OCI-LY7 (cell line): ENCODE results near the gene NECAB2. TPM values are rescaled to one million over a fixed set of nuclear protein-coding genes. Genes with fewer than 3 reads are reported as not detected.

Experiments
- BruUV-seq: library from RNA; stranded (reverse); fragments of 400-500 nt; replicated peaks from 2 replicates; lab custom pipeline; 2021; lab: Mats Ljungman, UMichigan
- CTCF ChIA-PET: fragments of 300-600 bp; sonication (Branson Sonifier 250); formaldehyde crosslinking; loops from one replicate; lab custom pipeline; 2022; ENCODE audit warnings: antibody characterized with exemption; ENCODE audit not compliant: unreplicated experiment; lab: Charles Lee
- POLR2A ChIA-PET: fragments of 300-600 bp; sonication (Branson Sonifier 250); formaldehyde crosslinking; loops from one replicate; lab custom pipeline; 2022; ENCODE audit warnings: antibody characterized with exemption; lab: Charles Lee
- DNase-seq: peaks from one replicate; pipeline ENCODE4 v3.0.0-alpha.2; 2015; ENCODE audit warnings: low spot score
- H2AFZ ChIP-seq: fragments of 200-600 bp; sonication (generic), shearing (Covaris generic); 2 replicates; pipeline ENCODE4 v1.6.1; 2014; ENCODE audit warnings: mild to moderate bottlenecking, antibody characterized with exemption, low read length, moderate library complexity
- H3K27ac ChIP-seq: fragments of 200-600 bp; sonication (generic); 2 replicates; pipeline ENCODE4 v1.5.1; 2014; ENCODE audit warnings: mixed run types, low read depth, mild to moderate bottlenecking, moderate library complexity, low read length, inconsistent platforms; ENCODE audit not compliant: poor library complexity, severe bottlenecking
- H3K36me3 ChIP-seq: fragments of 200-600 bp; sonication (generic); 2 replicates; pipeline ENCODE4 v1.6.1; 2014; ENCODE audit warnings: mild to moderate bottlenecking, antibody characterized with exemption, low read length, moderate library complexity, mixed read lengths; ENCODE audit not compliant: insufficient read depth
- H3K4me1 ChIP-seq: fragments of 200-600 bp; sonication (generic); 2 replicates; pipeline ENCODE4 v1.5.1; 2014; ENCODE audit warnings: mild to moderate bottlenecking, low read length; ENCODE audit not compliant: insufficient read depth, poor library complexity, severe bottlenecking
- H3K4me2 ChIP-seq: fragments of 200-600 bp; sonication (generic); 2 replicates; pipeline ENCODE4 v1.6.1; 2014; ENCODE audit warnings: mild to moderate bottlenecking, low read length
- H3K4me3 ChIP-seq: fragments of 200-600 bp; sonication (generic); 2 replicates; pipeline ENCODE4 v1.5.1; 2014; ENCODE audit warnings: mild to moderate bottlenecking, low read depth, low read length; ENCODE audit not compliant: poor library complexity, severe bottlenecking
- H3K79me2 ChIP-seq: fragments of 200-600 bp; sonication (generic); 2 replicates; pipeline ENCODE4 v1.6.1; 2016; ENCODE audit warnings: low read depth, mild to moderate bottlenecking, low read length, moderate library complexity, mixed read lengths; ENCODE audit not compliant: insufficient read depth
- H3K9me2 ChIP-seq: fragments of 200-600 bp; sonication (generic); 2 replicates; pipeline ENCODE4 v1.6.1; 2016; ENCODE audit warnings: mild to moderate bottlenecking, low read length, mixed read lengths; ENCODE audit not compliant: insufficient read depth
- H3K9me3 ChIP-seq: fragments of 200-600 bp; sonication (generic); 2 replicates; pipeline ENCODE4 v1.6.1; 2014; ENCODE audit warnings: mild to moderate bottlenecking, mixed run types, low read length, mixed read lengths
- H4K20me1 ChIP-seq: fragments of 200-600 bp; sonication (generic); 2 replicates; pipeline ENCODE4 v1.6.1; 2014; ENCODE audit warnings: mild to moderate bottlenecking, antibody characterized with exemption, low read length, moderate library complexity, mixed read lengths; ENCODE audit not compliant: insufficient read depth
- EZH2phosphoT487 ChIP-seq: fragments of 200-600 bp; sonication (generic); IDR thresholded peaks from 2 replicates; pipeline ENCODE4 v1.6.1; 2018; ENCODE audit warnings: low read depth, borderline replicate concordance, mild to moderate bottlenecking, mixed run types, antibody characterized with exemption, low read length, moderate library complexity, mixed read lengths
- intact Hi-C: fragments of 100-400 bp; cut with micrococcal nuclease; formaldehyde crosslinking; loops from one replicate; pipeline ENCODE4 v1.10.0; 2022; ENCODE audit not compliant: unreplicated experiment
- total RNA-seq, 2 experiments: library from RNA; depleted of rRNA in 1 of 2; stranded (reverse); fragments of >200 nt in 1 of 2; shearing (Covaris generic) in 1 of 2; gene quantifications; 2 replicates each; pipeline ENCODE4 v1.2.3, GENCODE V29; 2014 to 2022
- TF ChIP-seq, protein P1 (sequence below): fragments of 200-600 bp; sonication (generic); conservative IDR thresholded peaks from 2 replicates; pipeline ENCODE4 v1.5.1; 2014; ENCODE audit warnings: mild to moderate bottlenecking, antibody characterized with exemption, low read length, moderate library complexity, mixed read lengths

The NECAB2 gene
- total RNA-seq, 2 experiments from 2014 or later: not detected

DNA sequence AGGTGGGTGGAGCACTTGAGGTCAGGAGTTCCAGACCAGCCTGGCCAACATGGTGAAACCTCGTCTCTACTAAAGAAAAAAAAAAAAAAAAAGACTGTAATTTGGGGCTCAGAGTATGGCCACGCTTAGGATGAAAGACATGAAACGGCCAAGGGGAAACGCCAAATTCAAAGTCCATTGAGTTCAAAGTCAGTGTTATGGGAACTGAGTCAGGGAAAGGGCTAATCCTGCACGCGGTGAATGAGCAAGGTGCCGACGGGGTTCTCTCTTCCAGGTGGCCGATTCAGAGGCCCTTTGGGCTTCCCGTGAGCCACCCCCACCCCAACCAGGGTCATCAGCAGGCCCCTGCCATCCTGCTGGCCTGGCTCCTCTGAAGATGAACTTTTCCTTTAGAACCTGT is 22.5 kb upstream of the NECAB2 start:
- H3K36me3 ChIP-seq: no peaks in the 10 kb centered on the region

DNA sequence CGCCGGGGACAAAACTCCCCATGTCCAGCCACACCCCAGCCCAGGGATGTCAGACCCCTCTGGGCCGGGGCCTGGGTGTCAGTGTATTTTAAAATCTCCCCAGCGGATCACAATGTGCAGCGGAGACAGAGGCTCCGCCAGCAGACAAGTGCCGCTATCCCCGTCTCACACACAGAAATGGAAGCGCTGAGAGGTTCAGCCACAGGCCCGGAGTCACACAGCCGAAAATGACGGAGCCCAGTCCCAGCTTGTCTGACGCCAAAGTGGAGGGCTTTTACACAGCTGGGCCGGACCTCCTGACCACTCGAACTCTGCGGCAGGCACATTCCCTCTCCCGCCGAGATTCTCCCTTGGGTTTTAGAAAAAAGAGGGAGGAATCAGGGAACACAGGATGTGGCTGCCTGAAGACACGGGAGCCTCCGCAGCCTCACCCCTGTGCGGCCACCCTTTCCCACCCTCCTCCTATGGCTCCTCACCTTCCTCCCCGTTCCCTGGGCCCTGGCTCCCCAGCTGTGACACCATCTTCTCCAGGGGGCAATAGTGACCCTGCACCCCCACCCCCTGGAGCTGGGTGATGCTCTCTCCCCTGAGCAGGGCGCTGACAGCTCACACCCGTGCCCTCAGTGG is 21.8 kb upstream of the NECAB2 start:
- Histone ChIP-seq H3K9me3 (no peaks in the 10 kb centered on the region), H3K36me3 (no peaks in the 10 kb centered on the region), H2AFZ (no peak overlapping the region), H3K9me2 (no peaks in the 10 kb centered on the region), H3K4me2 (no peak overlapping the region), H4K20me1 (no peaks in the 10 kb centered on the region), H3K4me1 (no peaks in the 10 kb centered on the region), H3K27ac (no peak overlapping the region), H3K4me3 (no peak overlapping the region), H3K79me2 (no peaks in the 10 kb centered on the region)
- ChIA-PET CTCF (no interaction called here), POLR2A (no interaction called here)
- intact Hi-C loops: no loop called here
- DNase-seq: no peak
- BruUV-seq: no TSS peak
- TF ChIP-seq EZH2phosphoT487: no peak
- TF ChIP-seq, protein P1, sequence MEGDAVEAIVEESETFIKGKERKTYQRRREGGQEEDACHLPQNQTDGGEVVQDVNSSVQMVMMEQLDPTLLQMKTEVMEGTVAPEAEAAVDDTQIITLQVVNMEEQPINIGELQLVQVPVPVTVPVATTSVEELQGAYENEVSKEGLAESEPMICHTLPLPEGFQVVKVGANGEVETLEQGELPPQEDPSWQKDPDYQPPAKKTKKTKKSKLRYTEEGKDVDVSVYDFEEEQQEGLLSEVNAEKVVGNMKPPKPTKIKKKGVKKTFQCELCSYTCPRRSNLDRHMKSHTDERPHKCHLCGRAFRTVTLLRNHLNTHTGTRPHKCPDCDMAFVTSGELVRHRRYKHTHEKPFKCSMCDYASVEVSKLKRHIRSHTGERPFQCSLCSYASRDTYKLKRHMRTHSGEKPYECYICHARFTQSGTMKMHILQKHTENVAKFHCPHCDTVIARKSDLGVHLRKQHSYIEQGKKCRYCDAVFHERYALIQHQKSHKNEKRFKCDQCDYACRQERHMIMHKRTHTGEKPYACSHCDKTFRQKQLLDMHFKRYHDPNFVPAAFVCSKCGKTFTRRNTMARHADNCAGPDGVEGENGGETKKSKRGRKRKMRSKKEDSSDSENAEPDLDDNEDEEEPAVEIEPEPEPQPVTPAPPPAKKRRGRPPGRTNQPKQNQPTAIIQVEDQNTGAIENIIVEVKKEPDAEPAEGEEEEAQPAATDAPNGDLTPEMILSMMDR: no peak

More for the DNA sequence above, 22.5 kb upstream of the NECAB2 start:
- H3K4me2 ChIP-seq: no peak overlapping the region
- no peak overlapping the region for H3K4me3 ChIP-seq
- H3K79me2 ChIP-seq: no peaks in the 10 kb centered on the region
- intact Hi-C loops: no loop called here
- no peaks in the 10 kb centered on the region for H3K9me2 ChIP-seq
- no peaks in the 10 kb centered on the region for H3K9me3 ChIP-seq
- BruUV-seq: no TSS peak
- no peaks in the 10 kb centered on the region for H4K20me1 ChIP-seq
- H2AFZ ChIP-seq: no peak overlapping the region
- H3K4me1 ChIP-seq: no peaks in the 10 kb centered on the region
- no peak overlapping the region for H3K27ac ChIP-seq
- ChIA-PET CTCF (no interaction called here), POLR2A (no interaction called here)
- DNase-seq: no peak
- TF ChIP-seq, protein P1: no peak
- no peak for TF ChIP-seq EZH2phosphoT487

DNA sequence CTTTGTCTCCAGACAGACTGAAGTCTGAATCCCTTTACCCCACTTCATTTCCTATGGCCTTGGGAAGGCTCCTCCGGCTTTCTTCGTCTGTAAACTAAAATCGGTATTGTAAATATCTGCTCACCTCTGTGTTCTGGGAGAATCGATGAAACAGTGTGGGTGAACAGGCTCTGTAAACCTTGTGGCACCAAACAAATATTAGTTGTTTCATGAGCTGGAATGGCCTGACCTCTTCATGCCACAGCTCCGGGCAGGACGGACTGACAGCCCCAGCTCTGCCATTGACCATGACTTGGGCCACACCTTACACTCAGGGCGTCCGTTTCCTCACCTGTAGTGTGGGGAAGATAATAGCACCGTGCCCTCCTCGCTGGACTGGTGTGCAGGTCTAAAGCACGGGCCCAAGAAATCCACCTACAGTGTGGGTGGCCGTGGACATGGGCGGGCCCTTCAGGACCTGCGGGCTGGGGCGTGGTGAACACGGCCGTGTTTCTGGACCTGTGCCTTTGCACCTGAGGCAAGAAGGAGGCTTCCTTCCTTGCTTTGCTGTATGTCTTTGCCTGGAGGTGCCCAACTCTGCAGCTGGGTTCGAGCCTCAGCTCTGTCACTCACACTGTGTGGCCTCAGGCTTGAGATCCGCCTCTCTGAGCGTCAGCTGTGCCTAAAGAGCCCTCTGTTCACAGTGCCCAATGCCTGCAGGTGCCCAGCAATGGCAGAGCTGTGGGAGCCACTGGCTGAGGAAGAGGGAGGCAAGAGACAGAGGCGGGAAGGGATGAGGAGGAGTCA is 21.1 kb upstream of the NECAB2 start:
- ChIA-PET CTCF (no interaction called here), POLR2A (no interaction called here)
- intact Hi-C loops: no loop called here
- TF ChIP-seq, protein P1: no peak
- TF ChIP-seq EZH2phosphoT487: no peak
- H3K4me1 ChIP-seq: no peaks in the 10 kb centered on the region
- no peak overlapping the region for H3K27ac ChIP-seq
- H3K36me3 ChIP-seq: no peaks in the 10 kb centered on the region
- no peaks in the 10 kb centered on the region for H3K9me3 ChIP-seq
- no peak overlapping the region for H3K4me3 ChIP-seq
- no peak overlapping the region for H3K4me2 ChIP-seq
- no TSS peak for BruUV-seq
- H4K20me1 ChIP-seq: no peaks in the 10 kb centered on the region
- no peak for DNase-seq
- H2AFZ ChIP-seq: no peak overlapping the region
- H3K79me2 ChIP-seq: no peaks in the 10 kb centered on the region
- H3K9me2 ChIP-seq: no peaks in the 10 kb centered on the region
